ENCODE data around the gene PDSS2. TPM values are rescaled to one million over a fixed set of nuclear protein-coding genes. Genes with fewer than 3 reads are reported as not detected.
A peak's percentile ranks its signal among the peaks of the same experiment; 100 is the strongest.
"Not testable (repeated sequence)": the region's sequence is repeated elsewhere in the genome, so short reads cannot be mapped to it uniquely, and the experiment has no call there.

PDSS2 gene
- total RNA-seq, 1 donor from 2014 or later = 14.9 TPM

DNA sequence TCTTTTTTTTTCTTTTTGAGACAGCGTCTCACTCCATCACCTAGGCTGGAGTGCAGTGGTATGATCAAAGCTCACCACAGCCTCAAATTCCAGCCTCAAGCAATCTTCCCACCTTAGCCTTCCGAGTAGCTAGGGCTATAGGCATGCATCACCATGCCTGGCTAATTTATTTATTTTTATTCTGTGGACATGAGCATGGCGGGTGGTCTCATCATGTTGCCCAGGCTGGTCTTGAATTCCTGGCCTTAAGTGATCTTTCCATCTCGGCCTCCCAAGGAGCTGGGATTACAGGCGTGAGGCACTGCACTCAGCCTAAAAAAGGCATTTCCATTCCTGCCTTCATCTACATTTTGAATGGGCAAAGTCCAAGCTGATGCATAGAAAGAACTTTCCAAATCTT is 287.9 kb downstream of the PDSS2 start:
- Mint-ChIP-seq H3K27me3 (ENCODE audit: insufficient read depth, low read depth) (no peaks in the 10 kb centered on the region), H3K27ac (no peak overlapping the region), H3K4me1 (no peaks in the 10 kb centered on the region), H3K36me3 (no peaks in the 10 kb centered on the region), H3K4me3 (no peak overlapping the region), H3K9me3 (peaks cover 7% of the 10 kb centered on the region)
- Histone ChIP-seq H3K79me2 (ENCODE audit: low read depth) (no peaks in the 10 kb centered on the region), H3F3A (ENCODE audit: low read depth) (no peaks in the 10 kb centered on the region), H3K27me3 (no peaks in the 10 kb centered on the region), H3K9me3 (ENCODE audit: low read depth) (no peaks in the 10 kb centered on the region), H2AFZ (replicated peaks) (no peak overlapping the region), H3K4me3 (no peak overlapping the region), H3K4me2 (no peak overlapping the region), H4K20me1 (ENCODE audit: low read depth) (no peaks in the 10 kb centered on the region), H3K9ac (no peak overlapping the region), H3K4me1 (no peaks in the 10 kb centered on the region), H3K27ac (no peak overlapping the region), H3K36me3 (no peaks in the 10 kb centered on the region)
- DNase-seq (ENCODE audit: low spot score) = no peak
- TF ChIP-seq, protein P1, sequence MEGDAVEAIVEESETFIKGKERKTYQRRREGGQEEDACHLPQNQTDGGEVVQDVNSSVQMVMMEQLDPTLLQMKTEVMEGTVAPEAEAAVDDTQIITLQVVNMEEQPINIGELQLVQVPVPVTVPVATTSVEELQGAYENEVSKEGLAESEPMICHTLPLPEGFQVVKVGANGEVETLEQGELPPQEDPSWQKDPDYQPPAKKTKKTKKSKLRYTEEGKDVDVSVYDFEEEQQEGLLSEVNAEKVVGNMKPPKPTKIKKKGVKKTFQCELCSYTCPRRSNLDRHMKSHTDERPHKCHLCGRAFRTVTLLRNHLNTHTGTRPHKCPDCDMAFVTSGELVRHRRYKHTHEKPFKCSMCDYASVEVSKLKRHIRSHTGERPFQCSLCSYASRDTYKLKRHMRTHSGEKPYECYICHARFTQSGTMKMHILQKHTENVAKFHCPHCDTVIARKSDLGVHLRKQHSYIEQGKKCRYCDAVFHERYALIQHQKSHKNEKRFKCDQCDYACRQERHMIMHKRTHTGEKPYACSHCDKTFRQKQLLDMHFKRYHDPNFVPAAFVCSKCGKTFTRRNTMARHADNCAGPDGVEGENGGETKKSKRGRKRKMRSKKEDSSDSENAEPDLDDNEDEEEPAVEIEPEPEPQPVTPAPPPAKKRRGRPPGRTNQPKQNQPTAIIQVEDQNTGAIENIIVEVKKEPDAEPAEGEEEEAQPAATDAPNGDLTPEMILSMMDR (IDR thresholded peaks at IDR 0.05) = no peak
- TF ChIP-seq EZH2 (IDR thresholded peaks at IDR 0.05) (no peak), EZH2phosphoT487 (IDR thresholded peaks at IDR 0.05) (no peak)

DNA sequence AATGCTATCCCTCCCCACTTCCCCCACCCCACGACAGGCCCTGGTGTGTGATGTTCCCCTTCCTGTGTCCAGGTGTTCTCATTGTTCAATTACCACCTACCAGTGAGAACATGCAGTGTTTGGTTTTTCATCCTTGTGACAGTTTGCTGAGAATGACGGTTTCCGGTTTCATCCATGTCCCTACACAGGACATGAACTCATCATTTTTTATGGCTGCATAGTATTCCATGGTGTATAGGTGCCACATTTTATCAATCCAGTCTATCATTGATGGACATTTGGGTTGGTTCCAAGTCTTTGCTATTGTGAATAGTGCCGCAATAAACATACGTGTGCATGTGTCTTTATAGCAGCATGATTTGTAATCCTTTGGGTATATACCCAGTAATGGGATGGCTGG is 295.1 kb downstream of the PDSS2 start:
- H3K27me3 Mint-ChIP-seq (ENCODE audit: insufficient read depth, low read depth); H3K4me2 ChIP-seq; H2AFZ ChIP-seq (replicated peaks); H3K27ac ChIP-seq; H3K4me1 Mint-ChIP-seq; H3K36me3 ChIP-seq; H3F3A ChIP-seq (ENCODE audit: low read depth); DNase-seq (ENCODE audit: low spot score); H4K20me1 ChIP-seq (ENCODE audit: low read depth); H3K4me3 Mint-ChIP-seq; H3K27ac Mint-ChIP-seq; H3K9ac ChIP-seq; H3K9me3 ChIP-seq (ENCODE audit: low read depth); H3K27me3 ChIP-seq; H3K4me3 ChIP-seq; H3K79me2 ChIP-seq (ENCODE audit: low read depth); H3K9me3 Mint-ChIP-seq; H3K4me1 ChIP-seq; H3K36me3 Mint-ChIP-seq: not testable (repeated sequence)

DNA sequence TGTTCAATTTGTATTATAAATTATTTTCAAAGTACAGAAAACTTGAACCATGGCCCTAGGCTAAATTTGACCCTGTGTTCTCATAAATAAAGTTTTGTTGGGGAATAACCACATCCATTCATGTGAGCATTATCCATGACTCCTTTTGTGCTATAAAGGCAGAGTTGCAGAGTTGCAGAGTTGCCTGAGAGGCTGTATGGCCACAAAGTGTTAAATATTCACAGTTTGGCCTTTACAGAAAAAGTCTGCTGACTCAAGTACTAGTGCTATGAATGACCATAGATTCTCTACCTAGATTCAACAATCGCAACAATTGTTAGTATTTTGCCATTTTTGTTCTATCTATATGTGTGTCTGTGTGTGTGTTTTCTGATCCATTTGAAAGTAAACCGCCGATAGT is 297.8 kb downstream of the PDSS2 start:
- H3K36me3 ChIP-seq = no peaks in the 10 kb centered on the region
- no peaks in the 10 kb centered on the region for H3K79me2 ChIP-seq (ENCODE audit: low read depth)
- Mint-ChIP-seq H3K27me3 (ENCODE audit: insufficient read depth, low read depth) (peaks cover 4% of the 10 kb centered on the region), H3K4me3 (no peak overlapping the region), H3K27ac (no peak overlapping the region), H3K9me3 (no peaks in the 10 kb centered on the region), H3K36me3 (peaks cover 2% of the 10 kb centered on the region), H3K4me1 (peaks cover 6% of the 10 kb centered on the region)
- H3K4me1 ChIP-seq = peaks cover 7% of the 10 kb centered on the region
- no peak for DNase-seq (ENCODE audit: low spot score)
- no peaks in the 10 kb centered on the region for H4K20me1 ChIP-seq (ENCODE audit: low read depth)
- H3K4me2 ChIP-seq = no peak overlapping the region
- no peak overlapping the region for H3K9ac ChIP-seq
- TF ChIP-seq EZH2 (IDR thresholded peaks at IDR 0.05) (no peak), EZH2phosphoT487 (IDR thresholded peaks at IDR 0.05) (no peak)
- TF ChIP-seq, protein P1 (IDR thresholded peaks at IDR 0.05) = no peak
- H3K9me3 ChIP-seq (ENCODE audit: low read depth) = no peaks in the 10 kb centered on the region
- H3K4me3 ChIP-seq = no peak overlapping the region
- no peaks in the 10 kb centered on the region for H3K27me3 ChIP-seq
- no peaks in the 10 kb centered on the region for H3F3A ChIP-seq (ENCODE audit: low read depth)
- H3K27ac ChIP-seq = no peak overlapping the region
- no peak overlapping the region for H2AFZ ChIP-seq (replicated peaks)

DNA sequence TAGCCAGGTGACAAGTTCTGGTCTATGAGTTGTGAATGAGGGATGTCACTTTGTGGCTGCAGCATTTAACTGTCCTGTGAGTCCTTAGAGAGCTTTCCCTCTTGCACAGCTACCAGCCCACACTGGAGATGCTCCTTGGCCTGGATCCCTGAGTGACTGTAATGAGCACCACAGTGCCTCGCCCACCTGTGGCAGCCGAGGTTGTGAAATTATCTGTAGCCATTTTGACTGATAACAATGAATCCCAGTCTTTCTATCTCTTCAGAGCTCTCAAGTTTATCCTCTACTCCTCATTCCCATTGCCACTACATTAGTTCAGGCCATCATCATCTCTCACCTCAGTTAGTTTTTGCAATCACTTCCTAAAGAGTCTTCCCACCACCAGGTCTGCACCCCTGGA is 302.7 kb downstream of the PDSS2 start:
- TF ChIP-seq, protein P1 (IDR thresholded peaks at IDR 0.05) = no peak
- TF ChIP-seq EZH2 (IDR thresholded peaks at IDR 0.05) = no peak
- TF ChIP-seq EZH2phosphoT487 (IDR thresholded peaks at IDR 0.05) = no peak
- H3K9me3 ChIP-seq (ENCODE audit: low read depth) = no peaks in the 10 kb centered on the region
- H3K4me2 ChIP-seq = no peak overlapping the region
- no peak overlapping the region for H3K4me3 ChIP-seq
- H3K27ac ChIP-seq = no peak overlapping the region
- H3K79me2 ChIP-seq (ENCODE audit: low read depth) = no peaks in the 10 kb centered on the region
- peaks cover 2% of the 10 kb centered on the region for H3K36me3 Mint-ChIP-seq
- no peaks in the 10 kb centered on the region for H3K36me3 ChIP-seq
- peaks cover 38% of the 10 kb centered on the region for H3K4me1 Mint-ChIP-seq
- H4K20me1 ChIP-seq (ENCODE audit: low read depth) = no peaks in the 10 kb centered on the region
- H3K9ac ChIP-seq = no peak overlapping the region
- peaks cover 23% of the 10 kb centered on the region for H3K4me1 ChIP-seq
- H3K27me3 Mint-ChIP-seq (ENCODE audit: insufficient read depth, low read depth) = peaks cover 6% of the 10 kb centered on the region
- H3F3A ChIP-seq (ENCODE audit: low read depth) = peaks cover 16% of the 10 kb centered on the region
- H3K27me3 ChIP-seq = no peaks in the 10 kb centered on the region
- DNase-seq (ENCODE audit: low spot score) = no peak
- H3K27ac Mint-ChIP-seq = peak overlapping the region; percentile 39
- no peak overlapping the region for H3K4me3 Mint-ChIP-seq
- H3K9me3 Mint-ChIP-seq = no peaks in the 10 kb centered on the region
- no peak overlapping the region for H2AFZ ChIP-seq (replicated peaks)
